HG02981 (cell line): Measurements from ENCODE around the gene NHLRC1.

Experiments
- ATAC-seq: cut with Tn5 transposase; IDR thresholded peaks from one replicate; pipeline ENCODE4 v1.9.1; 2021; ENCODE audit warnings: mild to moderate bottlenecking, moderate library complexity; ENCODE audit not compliant: unreplicated experiment

NHLRC1 gene

DNA sequence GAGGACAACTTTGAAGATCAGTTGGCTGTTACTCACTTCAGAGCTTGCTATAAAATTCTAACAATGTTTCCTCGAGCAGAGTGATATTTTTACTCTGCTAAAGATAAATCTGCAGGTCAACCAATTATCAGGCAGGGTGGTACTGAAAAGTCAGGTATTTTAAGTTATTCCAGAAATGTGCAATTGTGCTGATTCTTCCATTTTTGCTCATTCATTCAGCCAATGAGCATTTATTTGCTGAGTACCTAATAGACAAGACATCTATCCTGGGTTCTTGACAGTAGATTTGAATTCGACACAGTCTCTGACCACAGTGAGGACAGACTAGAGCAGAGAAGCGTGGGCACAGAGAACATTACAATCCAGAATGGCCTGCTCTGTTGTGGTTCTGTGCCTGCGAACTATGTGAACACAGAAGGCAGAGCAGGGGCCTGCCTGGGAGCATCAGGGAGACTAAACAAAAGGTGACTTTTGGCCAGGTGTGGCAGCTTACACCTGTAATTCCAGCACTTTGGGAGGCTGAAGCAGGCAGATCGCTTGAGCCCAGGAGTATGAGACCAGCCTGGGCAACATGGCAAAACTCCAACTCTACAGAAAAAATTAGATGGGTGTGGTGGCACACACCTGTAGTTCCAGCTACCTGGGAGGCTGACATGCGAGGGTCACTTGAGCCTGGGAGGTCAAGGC, 17.6 kb upstream of the NHLRC1 start:
- no peak for ATAC-seq

GRCh38 chr6:18138906-18139305, 16.4 kb upstream of the NHLRC1 start:
- no peak for ATAC-seq

DNA sequence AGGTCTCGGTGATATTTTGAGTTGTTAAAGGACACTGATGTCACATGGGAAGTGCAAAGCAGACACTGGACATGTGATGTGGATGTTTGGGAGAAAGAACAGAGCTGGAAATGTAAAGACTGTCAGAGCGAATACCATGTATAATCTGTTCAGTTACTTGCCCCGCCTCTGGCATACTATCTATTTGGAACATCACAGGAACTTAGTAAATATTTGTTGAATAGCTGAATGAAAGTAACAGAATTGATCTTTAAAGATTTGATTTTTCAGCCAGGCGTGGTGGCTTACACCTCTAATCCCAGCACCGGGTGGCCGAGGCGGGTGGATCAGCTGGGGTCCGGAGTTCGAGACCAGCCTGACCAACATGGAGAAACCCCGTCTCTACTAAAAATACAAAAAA, 13.8 kb upstream of the NHLRC1 start:
- ATAC-seq, result no peak

- ATAC-seq, result no peak
Observed at GRCh38 chr6:18135171-18135570, 12.7 kb upstream of the NHLRC1 start.

DNA sequence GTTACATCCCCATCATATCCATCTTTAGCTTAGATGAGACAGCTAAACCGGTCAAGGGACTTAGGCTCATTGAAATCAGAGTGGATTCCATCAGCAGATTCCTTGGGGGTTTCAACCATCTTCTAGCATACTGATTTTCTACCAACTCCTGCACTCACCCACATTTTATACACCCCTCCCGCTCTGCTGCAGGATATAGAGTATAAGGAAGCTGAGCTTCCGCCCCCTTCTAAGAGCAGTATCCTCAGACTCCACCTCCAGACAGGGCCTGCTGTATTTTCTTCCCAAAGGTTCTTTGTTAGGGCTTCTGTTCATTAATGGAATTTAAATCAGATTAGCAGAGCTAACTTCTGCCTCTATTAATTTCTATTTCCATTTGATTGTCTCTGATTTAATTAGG, 9.9 kb upstream of the NHLRC1 start:
- no peak for ATAC-seq

- no peak for ATAC-seq
Observed at GRCh38 chr6:18126121-18126520, 3.6 kb upstream of the NHLRC1 start.

- ATAC-seq, result no peak
Observed at GRCh38 chr6:18121580-18122127, 823 bp downstream of the NHLRC1 start.

DNA sequence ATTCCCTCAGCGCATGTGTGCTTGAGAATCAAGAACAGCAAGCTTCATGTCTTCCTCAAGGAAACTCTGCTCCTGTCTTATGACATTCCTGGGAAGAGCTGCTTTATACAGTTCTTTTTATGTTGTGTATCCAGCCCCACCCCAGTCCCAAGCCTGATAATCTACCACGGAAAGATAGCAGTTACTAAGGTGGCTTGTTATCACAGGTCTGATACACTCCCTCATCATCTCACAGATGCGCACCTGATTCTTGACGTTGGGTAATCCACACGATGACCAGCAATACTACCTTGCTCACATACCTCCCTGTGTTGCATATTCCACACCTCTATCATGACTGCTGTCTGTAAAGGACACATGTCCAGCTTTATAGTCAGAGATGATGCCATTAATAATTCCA, 3.2 kb downstream of the NHLRC1 start:
- ATAC-seq, result no peak

GRCh38 chr6:18118330-18118729, 4.1 kb downstream of the NHLRC1 start:
- ATAC-seq, result no peak

DNA sequence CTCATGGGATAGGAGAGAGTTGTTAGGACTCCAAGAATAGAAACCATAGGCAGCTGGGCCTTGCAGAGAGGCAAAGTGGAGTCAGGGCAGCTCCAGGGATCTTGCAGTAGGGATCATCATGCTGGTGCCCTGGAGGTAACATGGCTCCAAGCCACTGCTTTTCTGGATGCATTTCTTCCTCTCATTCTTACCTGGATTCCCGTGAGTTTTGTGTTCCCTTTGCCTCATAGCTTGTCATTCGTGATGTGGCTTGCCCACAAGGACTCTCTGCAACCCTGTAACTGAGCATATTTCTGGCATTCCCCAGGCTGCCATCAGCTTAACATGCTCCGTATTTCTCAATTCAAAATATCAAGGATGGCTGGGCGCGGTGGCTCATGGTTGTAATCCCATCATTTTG, 5.3 kb downstream of the NHLRC1 start:
- ATAC-seq, result no peak

- ATAC-seq, result no peak
Observed at GRCh38 chr6:18115356-18115755, 7.1 kb downstream of the NHLRC1 start.

DNA sequence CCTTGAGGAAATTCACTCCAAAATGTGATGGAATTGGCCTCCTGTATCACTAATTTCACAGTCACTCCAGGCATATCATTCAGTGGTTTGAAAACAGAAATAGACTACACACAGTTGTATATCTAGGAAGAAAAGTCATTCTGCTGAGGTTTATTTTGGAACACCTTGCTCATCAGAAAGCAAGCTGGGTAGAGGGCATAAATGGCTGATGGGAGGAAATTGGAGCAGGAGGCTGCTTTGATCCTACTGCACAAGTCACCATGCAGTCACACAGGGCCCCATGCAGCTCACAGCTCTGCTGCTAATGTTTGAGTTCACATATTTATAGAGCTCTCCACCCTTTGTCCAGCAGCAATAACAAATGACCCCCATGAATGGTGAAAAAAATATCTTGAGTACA, 12.3 kb downstream of the NHLRC1 start:
- ATAC-seq, result no peak

- ATAC-seq, result no peak
Observed at GRCh38 chr6:18107061-18107460, 15.4 kb downstream of the NHLRC1 start.

- ATAC-seq, result no peak
Observed at GRCh38 chr6:18102783-18103509, 19.5 kb downstream of the NHLRC1 start.

- no peak for ATAC-seq
Observed at GRCh38 chr6:18101873-18102272, 20.6 kb downstream of the NHLRC1 start.

- no peak for ATAC-seq
Observed at GRCh38 chr6:18101271-18101670, 21.2 kb downstream of the NHLRC1 start.

- no peak for ATAC-seq
Observed at GRCh38 chr6:18100296-18100695, 22.2 kb downstream of the NHLRC1 start.

GRCh38 chr6:18099511-18099910, 23.0 kb downstream of the NHLRC1 start:
- ATAC-seq, result no peak

- no peak for ATAC-seq
Observed at GRCh38 chr6:18096423-18096822, 26.1 kb downstream of the NHLRC1 start.

DNA sequence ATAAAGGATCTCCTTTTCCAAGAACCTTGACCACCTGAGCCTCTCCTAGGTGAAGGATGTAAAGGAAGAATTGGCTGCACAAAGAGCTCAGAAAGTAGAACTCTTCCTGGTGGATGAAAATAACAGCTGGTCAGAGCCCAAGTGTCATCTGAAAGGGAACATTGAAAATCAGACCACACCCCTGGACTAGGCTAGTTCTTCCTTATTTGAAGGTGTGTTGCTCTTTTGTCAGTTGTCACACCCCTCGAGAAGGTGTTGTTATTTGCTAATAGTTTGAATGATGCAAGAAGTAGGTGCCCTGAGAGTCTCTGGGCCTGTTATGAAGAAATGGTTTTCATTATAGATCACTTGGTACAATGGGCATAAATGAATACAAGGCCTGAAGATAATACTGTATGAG, 31.1 kb downstream of the NHLRC1 start:
- ATAC-seq, result no peak

DNA sequence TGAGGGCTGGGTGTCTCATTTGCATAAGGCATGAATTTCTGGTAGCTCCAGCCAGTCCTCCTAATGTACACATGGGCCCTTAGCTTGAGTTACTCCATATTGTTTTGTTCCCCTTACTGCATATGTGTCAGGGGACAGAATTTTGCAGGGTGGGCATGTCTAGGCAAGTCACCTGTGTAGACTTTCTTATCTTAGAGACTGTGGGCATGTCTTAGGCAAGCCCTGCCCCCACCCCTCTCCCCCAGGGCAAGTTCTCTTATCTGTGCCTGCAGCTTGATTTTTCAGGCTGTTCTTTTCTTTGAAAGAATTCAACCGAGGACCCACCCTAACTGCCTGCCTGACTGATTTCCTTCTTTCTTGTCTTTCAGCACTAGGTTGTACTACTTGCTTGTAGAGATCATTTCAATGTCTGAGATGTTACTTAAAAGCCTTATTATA, 32.1 kb downstream of the NHLRC1 start:
- ATAC-seq, result no peak
